ENCODE results near the gene SLIT3.

GRCh38 chr5:168749391-168750100 is 551.4 kb downstream of the SLIT3 start:
- TF ChIP-seq EZH2phosphoT487 (IDR thresholded peaks at IDR 0.05; ENCODE audit: low read depth, severe bottlenecking, unreplicated experiment) (no peak), CTCF (IDR thresholded peaks at IDR 0.05; ENCODE audit: poor library complexity) (no peak)
